Right ventricle myocardium inferior (tissue), 1 donor: ENCODE results near the gene ARPC5. TPM values are rescaled to one million over a fixed set of nuclear protein-coding genes. Genes with fewer than 3 reads are reported as not detected.
"Not testable (repeated sequence)": the region's sequence is repeated elsewhere in the genome, so short reads cannot be mapped to it uniquely, and the experiment has no call there.

ENCODE experiments used
- ATAC-seq: fragments of 200-7000 bp; cut with Tn5 transposase; one replicate; pipeline ENCODE4 v1.9.1; 2020; ENCODE audit warnings: mild to moderate bottlenecking, moderate library complexity
- DNase-seq: peaks from one replicate; pipeline ENCODE4 v3.0.0; 2021; ENCODE audit errors: missing footprints
- intact Hi-C: fragments of 100-400 bp; cut with DNase I; formaldehyde crosslinking; loops from one replicate; pipeline ENCODE4 v1.11.0; 2022
- total RNA-seq: library from RNA; stranded (reverse); fragmentation: NEBNext Ultra II Directional; extraction: Animal tissue kit (Norgen Biotek cat#: 25700); gene quantifications from one replicate; pipeline ENCODE4 v1.2.1, GENCODE V29; 2021
- donor health status: DM: no; HTN: yes; CAD: no; lungs with severe emphysema.

Gene ARPC5
- total RNA-seq, 1 donor from 2014 or later: 40.2 TPM

DNA sequence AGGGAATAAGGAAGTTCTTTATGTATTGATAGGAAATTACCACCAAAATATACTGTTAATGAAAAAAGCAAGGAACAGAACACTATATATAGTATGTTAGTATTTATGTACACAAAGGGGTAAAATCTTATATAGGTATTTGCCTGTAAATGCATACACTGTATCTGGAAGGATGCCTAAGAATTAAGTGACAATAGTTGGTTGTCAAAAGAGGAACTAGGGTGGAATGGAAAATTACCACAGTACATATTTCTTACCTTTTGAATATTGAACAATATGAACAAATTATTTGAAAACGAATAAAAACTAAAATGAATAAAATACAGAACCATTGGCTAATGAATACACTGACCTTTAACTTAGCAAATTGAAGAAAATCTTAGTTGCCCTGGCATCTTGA, 13.6 kb downstream of the ARPC5 start:
- intact Hi-C loops: loop anchor here (5.0 kb wide), 2 partner anchors 150 to 345 kb away; partner anchors contain the start of gene SMG7
- DNase-seq (no peak), ATAC-seq (no peak)

DNA sequence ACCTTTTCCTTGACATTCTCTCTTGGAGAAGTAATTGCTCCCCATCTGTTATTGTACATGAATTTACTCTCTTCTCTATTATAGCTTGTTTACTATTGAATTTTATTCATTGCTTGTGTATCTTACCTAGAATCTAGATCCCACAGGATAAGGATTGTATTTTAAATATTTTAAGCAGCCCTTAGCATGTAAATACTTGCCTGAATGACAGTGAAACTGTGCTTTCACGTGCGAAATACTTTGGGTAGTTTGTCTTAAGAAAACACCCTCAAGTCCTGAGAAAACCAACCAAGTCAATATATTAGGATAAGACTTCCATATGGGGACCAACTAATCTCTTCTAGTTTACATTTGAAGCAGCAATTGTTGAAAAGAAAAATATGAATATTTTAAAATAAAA, 15.3 kb downstream of the ARPC5 start:
- ATAC-seq (no peak), DNase-seq (no peak)
- intact Hi-C loops: loop anchor here (5.0 kb wide), 2 partner anchors 148 to 343 kb away; partner anchors contain the start of gene SMG7

DNA sequence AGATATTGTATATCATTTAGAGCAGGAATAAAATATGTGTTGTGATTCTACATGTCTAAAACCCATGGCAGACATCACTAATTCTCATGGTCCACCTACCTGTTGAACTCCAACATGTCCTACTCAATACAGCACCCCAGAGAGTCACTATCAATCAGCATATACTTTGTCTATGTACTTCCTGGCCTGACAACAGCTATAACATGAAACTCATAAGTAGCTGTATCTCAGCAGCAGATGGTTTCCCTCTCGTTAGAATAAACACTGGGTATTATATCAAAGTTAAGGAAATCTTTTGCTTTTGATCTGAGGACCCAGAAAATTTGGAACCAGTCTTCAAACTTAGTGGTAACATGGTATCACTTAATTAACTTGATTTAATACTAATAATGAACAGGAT, 15.8 kb downstream of the ARPC5 start:
- intact Hi-C loops: loop anchor here (5.0 kb wide), 2 partner anchors 147 to 342 kb away; partner anchors contain the start of gene SMG7
- no peak for DNase-seq
- no peak for ATAC-seq

DNA sequence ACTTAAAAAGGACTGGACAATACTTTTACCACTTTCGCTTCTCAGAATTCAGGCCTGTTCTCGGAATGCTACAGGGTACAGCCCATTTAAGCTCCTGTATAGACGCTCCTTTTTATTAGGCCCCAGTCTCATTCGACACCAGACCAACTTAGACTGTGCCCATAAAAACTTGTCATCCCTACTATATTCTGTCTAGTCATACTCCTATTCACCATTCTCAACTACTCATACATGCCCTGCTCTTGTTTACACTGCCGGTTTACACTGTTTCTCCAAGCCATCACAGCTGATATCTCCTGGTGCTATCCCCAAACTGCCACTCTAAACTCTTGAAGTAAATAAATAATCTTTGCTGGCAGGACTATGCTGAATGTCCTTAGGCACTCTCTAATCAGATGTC, 17.4 kb downstream of the ARPC5 start:
- intact Hi-C loops, DNase-seq, ATAC-seq: not testable (repeated sequence)

DNA sequence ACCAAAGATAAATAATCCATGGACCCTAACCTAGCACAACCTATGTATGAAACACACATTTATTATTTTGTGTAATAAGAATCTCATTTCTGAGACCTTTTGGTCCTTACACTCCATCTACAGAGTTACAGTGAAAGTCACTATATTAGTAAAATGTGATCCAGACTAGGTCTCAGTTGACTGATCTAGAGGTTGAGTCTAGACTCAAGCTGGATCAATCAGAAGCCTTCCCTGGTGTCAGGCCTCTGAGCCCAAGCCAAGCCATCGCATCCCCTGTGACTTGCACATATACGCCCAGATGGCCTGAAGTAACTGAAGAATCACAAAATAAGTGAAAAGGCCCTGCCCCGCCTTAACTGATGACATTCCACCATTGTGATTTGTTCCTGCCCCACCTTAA, 22.6 kb downstream of the ARPC5 start:
- ATAC-seq, DNase-seq, intact Hi-C loops: not testable (repeated sequence)

DNA sequence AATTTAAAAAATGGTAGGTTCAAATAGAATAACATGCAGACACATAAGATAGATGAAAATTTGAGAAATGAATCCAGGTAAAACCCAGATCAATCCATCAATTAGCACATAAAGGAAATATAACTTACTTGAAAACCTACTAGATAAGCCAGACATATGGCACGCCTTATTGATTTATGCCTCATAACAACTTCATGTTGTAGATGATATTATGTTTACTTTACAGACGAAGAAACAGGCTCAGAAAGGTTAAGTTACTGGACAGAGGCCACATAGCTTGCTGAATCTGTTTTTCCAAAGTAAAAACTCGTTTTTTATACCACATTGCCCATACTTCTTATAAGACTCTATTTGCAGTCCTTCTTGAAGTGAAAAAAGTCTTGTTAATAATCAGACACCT, 23.2 kb downstream of the ARPC5 start:
- DNase-seq: no peak
- ATAC-seq: no peak
- intact Hi-C loops: no loop called here

DNA sequence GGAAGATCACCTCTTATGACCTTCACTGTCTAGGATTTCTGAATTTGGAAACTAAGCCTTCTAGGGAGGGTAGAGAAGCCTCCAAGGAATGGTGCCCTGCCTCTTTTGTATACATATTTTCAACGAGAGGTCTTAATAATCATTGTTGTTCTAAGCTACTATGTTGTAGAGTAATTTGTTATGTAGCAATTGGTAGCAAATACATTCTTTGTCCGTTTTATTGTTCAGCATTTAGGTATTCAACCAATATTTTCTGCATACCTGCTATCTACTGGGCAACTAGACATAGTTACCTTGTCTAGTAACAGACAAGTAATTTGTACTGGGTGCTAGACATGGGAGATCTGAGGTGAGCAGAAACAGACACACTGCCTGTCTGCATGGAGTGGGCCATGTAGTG, 24.6 kb downstream of the ARPC5 start:
- no peak for ATAC-seq
- intact Hi-C loops: no loop called here

DNA sequence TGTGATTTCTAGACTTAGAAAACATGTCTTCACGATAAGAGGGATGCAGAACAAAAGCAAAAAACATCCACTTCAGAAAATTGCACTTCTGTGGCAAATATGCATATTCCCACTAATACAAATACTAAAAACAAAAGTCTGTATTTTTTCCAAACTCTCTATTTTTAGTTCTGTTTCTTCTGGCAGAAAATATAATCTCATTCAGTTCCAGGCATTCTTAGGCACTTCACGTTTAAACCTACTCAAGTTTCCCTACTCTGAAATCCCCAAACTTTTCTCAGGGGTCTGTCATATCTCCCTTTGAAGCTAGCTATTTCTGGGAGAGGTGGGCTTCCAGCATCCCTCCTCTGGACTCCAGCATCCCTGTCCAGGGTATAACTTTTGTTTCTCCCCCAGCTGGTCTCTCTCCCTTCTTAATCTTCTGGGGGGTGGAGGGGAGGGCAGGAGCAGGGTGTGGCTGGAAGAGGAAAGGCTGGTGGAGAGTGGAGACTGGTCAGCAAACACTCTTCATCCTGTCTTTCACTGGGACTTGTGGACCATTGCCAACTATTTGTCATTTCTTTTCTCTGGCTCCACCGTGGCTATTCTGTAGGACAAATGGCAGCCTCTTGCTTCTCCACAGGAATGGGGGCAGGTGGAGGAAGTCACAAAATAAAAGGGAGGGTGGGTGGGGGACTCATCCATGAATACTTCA, 25.7 kb downstream of the ARPC5 start:
- intact Hi-C loops: no loop called here
- DNase-seq (no peak), ATAC-seq (peak; percentile 45)

More for the DNA sequence above, 24.6 kb downstream of the ARPC5 start:
- no peak for DNase-seq

DNA sequence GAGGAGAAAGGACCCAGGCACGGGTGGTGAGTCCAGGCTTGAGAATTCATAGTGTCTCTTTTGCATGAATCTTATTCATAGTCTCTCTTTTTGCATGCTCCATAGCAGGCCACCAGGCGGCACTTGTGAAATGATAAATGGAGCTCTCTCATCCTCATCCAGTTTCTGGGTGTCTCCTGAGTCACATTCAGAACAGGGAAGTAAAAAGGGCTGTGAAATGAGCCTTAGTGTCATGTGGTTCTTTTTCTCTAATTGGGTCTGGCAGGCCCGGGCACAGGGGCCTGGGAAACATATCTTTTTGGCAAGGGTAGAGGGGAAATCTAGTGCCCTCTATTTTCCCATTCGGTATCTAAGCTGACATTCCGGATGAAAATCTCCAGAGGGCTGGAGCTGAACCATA, 26.3 kb downstream of the ARPC5 start:
- intact Hi-C loops: no loop called here
- ATAC-seq (peak; percentile 88), DNase-seq (peak; percentile 86)

DNA sequence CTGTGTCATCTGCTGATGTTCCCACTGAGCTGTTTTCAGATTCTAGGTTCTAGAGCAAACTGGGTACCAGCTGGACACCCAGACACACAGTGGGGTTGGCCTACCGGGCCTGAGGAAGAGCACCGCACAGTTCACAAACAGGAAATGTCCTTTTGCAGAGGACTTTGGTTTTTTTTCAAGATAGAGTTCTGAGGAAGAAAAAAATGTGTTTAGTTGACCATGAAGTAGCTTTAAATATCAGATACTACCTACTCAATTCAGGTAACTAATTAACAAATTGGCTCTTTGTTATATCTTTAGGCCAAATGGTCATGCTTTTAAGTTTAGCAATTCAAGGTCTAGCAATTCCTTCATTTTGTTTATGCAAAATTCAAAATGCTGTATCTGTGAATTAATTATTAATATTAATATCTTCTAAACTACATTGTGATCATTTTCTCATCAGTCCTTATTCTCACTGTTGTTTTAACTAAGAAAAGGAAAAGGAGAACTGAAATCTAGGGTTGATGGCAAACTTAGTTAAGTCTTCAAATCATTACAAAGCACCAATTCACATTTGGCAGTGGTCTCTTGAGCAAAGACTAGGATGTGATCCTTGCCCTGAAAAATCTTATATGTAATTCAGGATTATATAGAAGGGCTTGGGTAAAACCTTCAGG, 28.1 kb downstream of the ARPC5 start:
- intact Hi-C loops: no loop called here
- no peak for DNase-seq
- no peak for ATAC-seq

DNA sequence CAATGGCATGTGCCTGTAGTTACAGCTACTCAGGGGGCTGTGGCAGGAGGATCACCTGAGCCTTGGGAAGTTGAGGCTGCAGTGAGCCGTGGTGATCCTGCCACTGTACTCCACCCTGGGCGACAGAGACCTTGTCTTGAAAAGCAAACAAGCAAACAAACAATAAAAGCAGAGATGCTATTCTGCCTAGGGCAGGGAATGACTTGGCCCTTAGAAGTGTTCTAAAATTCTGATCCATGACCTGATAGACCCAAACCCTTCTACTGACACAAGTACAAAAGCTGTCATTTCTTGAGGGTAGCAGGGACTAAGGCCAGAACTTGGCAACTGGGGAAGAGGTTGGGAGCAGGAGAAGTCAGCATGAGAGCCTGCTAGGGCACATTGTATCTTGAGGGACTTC, 29.7 kb downstream of the ARPC5 start:
- intact Hi-C loops: no loop called here
- no peak for ATAC-seq
- DNase-seq: no peak

DNA sequence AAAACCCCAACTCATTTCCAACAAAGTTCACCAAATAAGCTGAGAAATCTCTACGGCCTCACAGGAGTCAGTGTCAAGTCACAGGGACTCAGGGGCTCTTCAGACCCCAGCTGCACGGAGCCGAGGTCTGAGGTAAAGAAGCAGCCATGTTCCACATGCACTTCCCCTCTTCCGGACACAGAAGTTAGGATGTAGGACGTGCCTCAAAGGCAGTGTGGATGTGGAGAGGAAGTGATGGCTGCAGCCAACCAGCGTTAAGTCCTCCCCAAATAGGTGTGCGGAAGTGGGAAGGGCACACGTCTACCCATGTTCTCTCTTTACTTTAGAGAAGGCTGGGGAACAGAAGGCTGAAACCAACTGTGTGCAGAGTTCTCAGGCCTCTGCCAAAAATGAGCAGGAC, 30.8 kb downstream of the ARPC5 start:
- intact Hi-C loops: no loop called here
- peak; percentile 27 for ATAC-seq
- DNase-seq: peak; percentile 69

DNA sequence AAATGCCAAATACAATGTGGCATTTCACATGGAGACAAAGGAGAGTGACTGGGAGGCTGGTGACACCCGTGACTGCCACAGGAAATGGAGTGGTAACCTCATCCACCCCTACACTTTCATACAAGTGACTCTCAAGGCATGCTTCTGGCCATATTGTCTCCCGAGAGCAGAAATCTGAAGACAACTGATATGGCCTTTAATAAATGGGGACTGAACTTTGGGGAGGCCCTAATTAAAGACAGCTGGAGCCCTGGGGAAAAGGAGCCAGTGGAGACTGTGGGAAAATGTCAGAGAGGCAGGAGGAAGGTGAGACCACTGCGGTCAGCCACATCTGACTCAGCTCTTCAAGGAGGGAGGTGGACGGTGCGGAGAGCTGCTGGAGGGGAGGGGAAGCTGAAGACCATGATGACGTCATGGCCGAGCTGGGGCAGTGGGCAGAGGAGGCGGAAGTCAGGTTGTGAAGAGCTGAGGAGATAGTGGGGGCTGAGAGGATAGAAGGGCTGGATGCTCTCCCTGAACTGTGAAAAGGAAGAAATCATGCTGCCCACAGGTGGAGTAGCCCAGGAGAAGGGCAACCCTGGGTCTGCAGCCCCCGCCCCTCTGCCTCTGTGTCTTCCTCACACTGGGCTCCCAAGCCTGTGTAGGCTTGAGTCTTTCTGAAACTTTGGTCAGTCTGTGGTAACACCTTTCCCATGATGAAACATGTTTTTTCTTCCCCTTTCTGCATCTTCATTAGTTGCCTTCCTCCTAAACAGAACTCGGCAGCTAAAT, 31.4 kb downstream of the ARPC5 start:
- peak; percentile 87 for DNase-seq
- intact Hi-C loops: no loop called here
- ATAC-seq: no peak

DNA sequence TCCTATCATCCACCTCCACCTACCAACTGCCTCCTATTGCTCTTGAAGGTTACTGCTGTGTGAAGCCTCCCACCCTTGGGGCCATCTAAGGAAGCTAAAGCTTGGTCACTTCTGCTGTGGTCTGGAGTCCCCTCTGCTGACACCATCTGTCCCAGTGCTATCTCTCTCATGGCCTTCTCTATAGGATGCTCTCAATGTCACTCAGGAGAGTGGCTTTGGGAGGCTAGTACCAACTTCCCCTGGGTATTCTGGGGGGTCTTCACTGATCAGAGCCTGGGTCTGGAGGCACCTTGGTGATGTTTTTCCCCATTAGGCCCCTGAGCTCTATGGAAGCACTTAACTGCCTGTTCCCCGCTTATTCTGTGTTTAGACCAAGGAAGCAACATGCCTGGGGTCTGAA, 33.1 kb downstream of the ARPC5 start:
- ATAC-seq: no peak
- no peak for DNase-seq
- intact Hi-C loops: no loop called here

DNA sequence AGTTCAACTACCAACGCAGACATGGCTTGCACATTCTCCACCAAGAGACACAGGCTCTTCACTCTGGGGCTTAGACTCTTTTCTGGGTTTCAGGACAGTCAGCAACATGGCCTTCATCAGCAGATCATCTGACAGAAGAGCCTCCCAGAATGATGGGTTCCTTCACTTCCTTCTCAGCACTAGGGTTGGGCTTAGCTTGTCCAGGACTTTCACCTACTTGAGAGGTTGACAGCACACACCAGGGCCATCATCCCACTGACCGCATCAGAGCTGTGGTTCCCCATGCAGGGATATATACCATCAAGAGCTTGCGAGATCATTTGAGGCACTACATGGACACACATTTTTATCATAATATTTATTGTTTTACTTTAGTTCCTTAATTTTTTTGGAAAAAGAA, 34.9 kb downstream of the ARPC5 start:
- intact Hi-C loops: no loop called here
- ATAC-seq (no peak), DNase-seq (no peak)

DNA sequence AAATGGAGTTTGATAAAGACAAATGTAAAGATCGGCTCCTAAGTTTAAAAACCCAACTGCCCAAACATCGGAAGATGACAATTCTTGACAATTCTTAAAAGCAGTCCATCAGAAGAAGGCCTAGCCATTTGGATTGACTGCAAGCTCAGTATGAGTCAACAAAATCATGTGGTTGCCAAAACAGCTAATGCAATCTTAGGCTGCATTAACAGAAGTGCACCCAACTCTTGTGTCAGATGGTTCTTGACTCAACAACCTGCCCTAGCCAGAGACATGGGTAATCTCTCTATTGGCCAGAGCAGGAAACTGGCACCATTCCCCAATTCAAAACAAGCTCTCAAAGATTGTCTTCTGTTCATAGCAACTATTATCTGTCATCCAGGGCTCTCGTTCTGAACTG, 35.4 kb downstream of the ARPC5 start:
- ATAC-seq: peak; percentile 73
- intact Hi-C loops: no loop called here
- no peak for DNase-seq

DNA sequence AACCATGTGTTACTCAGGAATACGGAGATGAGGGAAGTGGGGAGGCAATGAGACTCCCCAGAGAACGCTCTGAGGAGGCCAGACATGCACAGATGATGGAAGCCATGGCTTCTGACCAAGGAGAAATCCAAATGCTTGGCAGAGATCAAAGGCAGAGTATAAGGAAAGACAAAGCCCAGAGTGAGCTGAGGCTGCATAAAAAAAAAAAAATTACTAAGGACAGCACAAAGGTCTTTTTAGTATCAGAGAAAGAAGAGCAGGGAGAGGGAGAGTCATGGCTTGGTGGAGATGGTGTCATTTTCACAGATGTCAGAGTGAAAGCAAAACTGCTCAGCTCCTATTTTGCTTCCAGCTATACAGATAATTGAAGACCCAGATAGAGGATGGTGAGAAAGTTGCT, 37.2 kb downstream of the ARPC5 start:
- intact Hi-C loops: no loop called here
- DNase-seq (no peak), ATAC-seq (no peak)

DNA sequence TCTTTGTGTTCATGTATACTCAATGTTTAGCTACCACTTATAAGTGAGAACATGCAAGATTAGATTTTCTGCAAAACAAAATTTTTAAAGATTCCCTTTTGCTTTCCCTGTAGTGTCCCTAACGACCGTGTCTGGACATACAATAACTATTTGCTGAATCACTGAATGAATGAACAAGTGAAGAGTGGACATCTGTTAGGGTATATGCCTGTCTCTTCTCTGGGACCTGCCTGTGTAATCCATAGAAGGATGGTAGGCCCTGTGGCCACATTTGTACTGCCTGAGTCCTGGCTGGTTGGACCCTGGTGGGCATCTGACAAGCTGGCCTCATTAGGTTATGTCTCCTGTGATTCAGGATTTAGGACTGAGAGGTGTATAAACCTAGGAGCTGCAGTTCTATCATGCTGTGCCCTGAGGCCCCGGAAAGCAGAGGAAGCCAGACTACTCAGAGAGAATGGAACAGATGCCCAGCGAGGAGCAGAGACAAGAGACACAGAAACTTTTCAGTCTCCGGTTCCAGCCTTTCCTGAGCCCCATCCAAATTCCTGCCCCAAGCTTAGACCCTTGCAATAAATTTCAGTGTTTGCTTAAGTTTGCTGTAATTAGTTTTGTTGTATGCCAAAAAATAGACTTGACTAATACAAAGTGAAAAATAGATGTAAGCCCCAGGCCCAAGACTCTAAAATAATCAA, 37.8 kb downstream of the ARPC5 start:
- no peak for ATAC-seq
- intact Hi-C loops: no loop called here
- no peak for DNase-seq

DNA sequence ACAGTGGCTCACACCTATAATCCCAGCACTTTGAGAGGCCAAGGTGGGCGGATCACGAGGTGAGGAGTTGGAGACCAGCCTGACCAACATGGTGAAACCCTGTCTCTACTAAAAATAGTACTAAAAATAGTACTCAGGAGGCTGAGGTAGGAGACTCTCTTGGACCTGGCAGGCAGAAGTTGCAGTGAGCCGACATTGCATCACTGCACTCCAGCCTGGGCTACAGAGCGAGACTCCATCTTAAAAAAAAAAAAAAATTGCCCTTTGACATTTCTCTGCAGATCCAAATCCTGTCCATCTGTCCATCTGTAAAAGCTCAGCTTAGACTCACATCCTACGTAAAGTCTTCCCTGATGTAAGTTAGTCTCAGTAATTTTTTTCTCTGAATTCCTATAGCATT, 39.1 kb downstream of the ARPC5 start:
- DNase-seq: no peak
- no peak for ATAC-seq
- intact Hi-C loops: no loop called here
